ENCODE results near the gene UGT1A9. TPM values are rescaled to one million over a fixed set of nuclear protein-coding genes. Genes with fewer than 3 reads are reported as not detected.
A peak's percentile ranks its signal among the peaks of the same experiment; 100 is the strongest.

UGT1A9 gene
- total and polyA plus RNA-seq, 2 of the 4 experiments (the other 2 are of a cell fraction): not detected

DNA sequence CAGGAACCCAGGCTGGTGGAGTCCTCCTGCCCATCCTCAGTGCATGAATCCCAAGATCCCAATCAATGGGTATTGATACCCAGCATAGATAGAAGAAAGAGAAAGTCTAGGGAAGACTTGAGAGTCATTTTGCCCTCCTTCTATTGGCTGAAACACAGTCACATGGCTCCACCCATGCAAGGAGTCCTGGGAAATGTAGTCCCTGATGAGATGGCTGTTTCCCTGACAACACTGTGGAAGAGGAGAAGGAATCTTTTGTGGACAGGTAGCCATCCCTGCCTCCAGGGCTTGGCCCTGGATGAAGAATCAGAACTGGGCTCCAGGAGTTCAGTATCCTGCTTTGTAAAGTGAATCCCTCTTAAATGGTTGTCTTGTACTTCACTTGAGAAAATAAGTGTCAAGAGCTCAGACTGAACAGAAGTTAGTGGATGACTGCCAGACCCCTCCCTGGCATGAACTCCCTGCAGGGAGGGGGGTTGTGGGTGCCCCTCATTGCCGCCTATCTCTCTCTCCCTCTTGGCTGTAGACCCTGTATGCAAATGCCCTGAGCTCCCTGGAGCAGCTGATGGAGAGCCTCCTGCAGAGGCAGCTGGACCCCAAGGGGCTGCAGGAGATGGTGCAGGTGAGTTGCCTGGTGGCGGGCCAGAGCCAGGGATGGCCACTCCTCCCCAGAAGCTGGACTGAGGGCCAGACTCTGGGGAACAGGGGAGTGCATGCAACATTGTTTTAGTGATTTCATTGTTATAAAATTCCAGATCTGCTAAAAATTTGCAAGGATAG lies 142.5 kb downstream of the UGT1A9 start:
- Histone ChIP-seq H2BK5ac (ENCODE audit: low read depth, low read length, poor library complexity, severe bottlenecking) (no peak overlapping the region), H2BK15ac (ENCODE audit: low read depth, low read length) (no peak overlapping the region), H3K14ac (replicated peaks; ENCODE audit: low read depth, low read length) (no peak overlapping the region), H3K4me3 (ENCODE audit: insufficient read depth, low read depth, low read length) (no peak overlapping the region), H3K56ac (ENCODE audit: extremely low read depth, insufficient read depth, low read length) (no peak overlapping the region), H4K91ac (ENCODE audit: insufficient read depth, low read depth, low read length) (no peak overlapping the region), H2AFZ (replicated peaks; ENCODE audit: low read length, poor library complexity) (no peak overlapping the region), H4K5ac (ENCODE audit: low read depth, low read length) (no peak overlapping the region), H3K27ac (ENCODE audit: insufficient read depth, low read length) (no peak overlapping the region), H3K27me3 (ENCODE audit: control insufficient read depth, insufficient read depth, low read length) (peaks cover 8% of the 10 kb centered on the region), H3K4me1 (ENCODE audit: control insufficient read depth, insufficient read depth, low read length) (no peaks in the 10 kb centered on the region), H3K18ac (ENCODE audit: low read depth, low read length) (no peak overlapping the region), H3K9ac (ENCODE audit: low read depth, low read length) (no peak overlapping the region), H4K8ac (ENCODE audit: low read depth in 2 of 2, low read length in 2 of 2) (no peak overlapping the region), H3K9me1 (ENCODE audit: insufficient read depth, low read length) (no peaks in the 10 kb centered on the region), H3K4me2 (ENCODE audit: low read depth, low read length) (no peak overlapping the region), H3K36me3 (ENCODE audit: control insufficient read depth, insufficient read depth, low read length) (no peaks in the 10 kb centered on the region), H3K23ac (ENCODE audit: low read depth, low read length) (no peak overlapping the region), H3K79me1 (ENCODE audit: low read depth in 1 of 2, low read length in 2 of 2) (no peaks in the 10 kb centered on the region), H2BK120ac (ENCODE audit: low read depth, low read length) (no peak overlapping the region), H3K9me3 (ENCODE audit: control insufficient read depth, insufficient read depth, low read length) (no peaks in the 10 kb centered on the region), H2BK20ac (ENCODE audit: low read depth, low read length) (no peak overlapping the region), H2AK9ac (replicated peaks; ENCODE audit: low read depth, low read length, poor library complexity) (no peak overlapping the region), H2AK5ac (ENCODE audit: low read depth, low read length) (no peak overlapping the region), H4K20me1 (ENCODE audit: insufficient read depth, low read length) (no peaks in the 10 kb centered on the region), H3K4ac (ENCODE audit: low read depth, low read length) (no peak overlapping the region)
- ATAC-seq (ENCODE audit: low read depth) (no peak; the same call in 1 of the 2 replicates), DNase-seq (peak; percentile 5)
- dilution Hi-C loops (cut with HindIII; ENCODE audit: low sequenced_read_pairs, unreplicated experiment) (no loop called here), intact Hi-C loops (cut with micrococcal nuclease) (no loop called here), in situ Hi-C loops (cut with MboI; ENCODE audit: low sequenced_read_pairs) (no loop called here)
- POLR2A ChIA-PET (ENCODE audit: unreplicated experiment): no interaction called here
- no TSS peak for BruUV-seq (replicated peaks)
- CTCF ChIA-PET: no interaction called here
- TF ChIP-seq, protein P1, sequence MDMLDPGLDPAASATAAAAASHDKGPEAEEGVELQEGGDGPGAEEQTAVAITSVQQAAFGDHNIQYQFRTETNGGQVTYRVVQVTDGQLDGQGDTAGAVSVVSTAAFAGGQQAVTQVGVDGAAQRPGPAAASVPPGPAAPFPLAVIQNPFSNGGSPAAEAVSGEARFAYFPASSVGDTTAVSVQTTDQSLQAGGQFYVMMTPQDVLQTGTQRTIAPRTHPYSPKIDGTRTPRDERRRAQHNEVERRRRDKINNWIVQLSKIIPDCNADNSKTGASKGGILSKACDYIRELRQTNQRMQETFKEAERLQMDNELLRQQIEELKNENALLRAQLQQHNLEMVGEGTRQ (IDR thresholded peaks at IDR 0.05; ENCODE audit: low read depth, low read length): peak; percentile 84
- TF ChIP-seq BHLHE40 (IDR thresholded peaks at IDR 0.05; ENCODE audit: low read depth, low read length) (no peak), CEBPB (IDR thresholded peaks at IDR 0.05; ENCODE audit: low read depth, low read length) (no peak), CHD1 (IDR thresholded peaks at IDR 0.05; ENCODE audit: low read depth, low read length) (no peak), MAFK (IDR thresholded peaks at IDR 0.05; ENCODE audit: low read depth, low read length) (no peak), MXI1 (IDR thresholded peaks at IDR 0.05; ENCODE audit: borderline replicate concordance, low read depth, low read length) (no peak), FOS (IDR thresholded peaks at IDR 0.05; ENCODE audit: low read depth, low read length) (no peak)
- WGBS, 2 experiments (ENCODE audit: extremely low coverage in 2 of 2, insufficient read length in 1 of 2): no CpG with 5 or more reads among the region's 2 CpGs
